ENCODE measurements around the gene AKAP12. TPM values are rescaled to one million over a fixed set of nuclear protein-coding genes. Genes with fewer than 3 reads are reported as not detected.

AKAP12 gene
- total RNA-seq, 1 donor from 2014 or later = 81.3 TPM

DNA sequence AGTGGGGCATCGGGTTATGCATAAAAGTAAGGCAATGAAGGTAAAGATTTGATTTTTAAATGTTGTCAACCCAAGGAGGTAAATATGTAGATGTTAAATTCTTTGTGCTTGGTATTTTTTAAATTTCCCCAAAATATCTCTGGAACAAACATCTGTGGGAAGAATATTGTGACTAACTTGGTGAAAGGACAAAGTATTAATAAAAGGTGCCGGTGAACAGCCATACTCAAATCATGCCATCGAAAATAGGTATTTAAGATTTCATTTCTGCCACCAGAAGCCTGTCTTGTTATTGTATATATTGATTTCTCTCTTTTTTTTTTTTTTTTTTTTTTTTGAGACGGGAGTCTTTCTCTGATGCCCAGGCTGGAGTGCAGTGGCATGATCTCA lies 164.1 kb downstream of the AKAP12 start:
- Mint-ChIP-seq H3K9me3 (no peaks in the 10 kb centered on the region), H3K36me3 (peaks cover 37% of the 10 kb centered on the region), H3K27me3 (ENCODE audit: insufficient read depth, low read depth) (no peaks in the 10 kb centered on the region), H3K4me3 (no peak overlapping the region), H3K27ac (no peak overlapping the region), H3K4me1 (peaks cover 3% of the 10 kb centered on the region)
- Histone ChIP-seq H3K27me3 (no peaks in the 10 kb centered on the region), H3K4me1 (no peaks in the 10 kb centered on the region), H4K20me1 (ENCODE audit: low read depth) (peaks cover 46% of the 10 kb centered on the region), H3K9ac (no peak overlapping the region), H3K79me2 (ENCODE audit: low read depth) (peaks cover 66% of the 10 kb centered on the region), H3K4me2 (no peak overlapping the region), H2AFZ (replicated peaks) (no peak overlapping the region), H3K36me3 (peaks cover 13% of the 10 kb centered on the region), H3K27ac (no peak overlapping the region), H3K9me3 (ENCODE audit: low read depth) (no peaks in the 10 kb centered on the region), H3F3A (ENCODE audit: low read depth) (peaks cover 53% of the 10 kb centered on the region), H3K4me3 (no peak overlapping the region)
- TF ChIP-seq, protein P1, sequence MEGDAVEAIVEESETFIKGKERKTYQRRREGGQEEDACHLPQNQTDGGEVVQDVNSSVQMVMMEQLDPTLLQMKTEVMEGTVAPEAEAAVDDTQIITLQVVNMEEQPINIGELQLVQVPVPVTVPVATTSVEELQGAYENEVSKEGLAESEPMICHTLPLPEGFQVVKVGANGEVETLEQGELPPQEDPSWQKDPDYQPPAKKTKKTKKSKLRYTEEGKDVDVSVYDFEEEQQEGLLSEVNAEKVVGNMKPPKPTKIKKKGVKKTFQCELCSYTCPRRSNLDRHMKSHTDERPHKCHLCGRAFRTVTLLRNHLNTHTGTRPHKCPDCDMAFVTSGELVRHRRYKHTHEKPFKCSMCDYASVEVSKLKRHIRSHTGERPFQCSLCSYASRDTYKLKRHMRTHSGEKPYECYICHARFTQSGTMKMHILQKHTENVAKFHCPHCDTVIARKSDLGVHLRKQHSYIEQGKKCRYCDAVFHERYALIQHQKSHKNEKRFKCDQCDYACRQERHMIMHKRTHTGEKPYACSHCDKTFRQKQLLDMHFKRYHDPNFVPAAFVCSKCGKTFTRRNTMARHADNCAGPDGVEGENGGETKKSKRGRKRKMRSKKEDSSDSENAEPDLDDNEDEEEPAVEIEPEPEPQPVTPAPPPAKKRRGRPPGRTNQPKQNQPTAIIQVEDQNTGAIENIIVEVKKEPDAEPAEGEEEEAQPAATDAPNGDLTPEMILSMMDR (IDR thresholded peaks at IDR 0.05) = no peak
- TF ChIP-seq EZH2 (IDR thresholded peaks at IDR 0.05) (no peak), EZH2phosphoT487 (IDR thresholded peaks at IDR 0.05) (no peak)
- DNase-seq (ENCODE audit: low spot score) = no peak

Small RNA genes lying within 50 kb of the gene (small RNA-seq; reads per million reads assigned to genes)
- gene RF00019 = not detected
- not detected for gene RNU6-1247P
- gene RNU6-300P = not detected
- 0.45 reads per million, percentile 50 among the genes with 10 or more reads in this experiment for gene RNY4P20

Other genes with a start within 250 kb of the AKAP12 start
- 8.4 and 11.6 TPM in 2 replicates for gene ZBTB2, start 151.6 kb downstream of the AKAP12 start, total RNA-seq (ENCODE audit: low replicate concordance)
- gene RMND1, start 212.2 kb downstream of the AKAP12 start, total RNA-seq (ENCODE audit: low replicate concordance) = 32.1 and 44.0 TPM in 2 replicates